HG03565 (cell line): ENCODE data around the gene CELSR1.
"Not testable (repeated sequence)": the region's sequence is repeated elsewhere in the genome, so short reads cannot be mapped to it uniquely, and the experiment has no call there.

Experiments
- ATAC-seq: cut with Tn5 transposase; IDR thresholded peaks from one replicate; pipeline ENCODE4 v1.9.1; 2021; ENCODE audit warnings: mild to moderate bottlenecking, moderate library complexity; ENCODE audit not compliant: unreplicated experiment

Gene CELSR1

DNA sequence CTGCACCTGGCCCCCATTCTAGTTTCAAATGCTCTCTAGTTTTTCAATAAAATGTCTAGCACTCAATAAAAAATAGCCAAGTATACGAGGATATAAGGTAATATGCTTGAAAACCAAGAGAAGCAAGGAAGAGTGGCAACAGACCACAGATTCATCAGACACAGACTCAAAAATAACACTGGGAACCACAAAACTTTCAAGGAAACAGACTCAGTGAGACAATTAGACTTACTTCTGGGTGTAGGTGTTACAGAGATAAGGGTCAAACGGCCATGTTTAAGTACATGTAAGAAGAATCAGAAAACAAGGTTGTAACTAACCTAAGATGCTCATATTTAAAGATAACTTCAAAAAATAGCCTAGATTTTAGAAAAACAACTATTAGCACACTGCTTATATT lies 134.9 kb downstream of the CELSR1 start:
- ATAC-seq = no peak

DNA sequence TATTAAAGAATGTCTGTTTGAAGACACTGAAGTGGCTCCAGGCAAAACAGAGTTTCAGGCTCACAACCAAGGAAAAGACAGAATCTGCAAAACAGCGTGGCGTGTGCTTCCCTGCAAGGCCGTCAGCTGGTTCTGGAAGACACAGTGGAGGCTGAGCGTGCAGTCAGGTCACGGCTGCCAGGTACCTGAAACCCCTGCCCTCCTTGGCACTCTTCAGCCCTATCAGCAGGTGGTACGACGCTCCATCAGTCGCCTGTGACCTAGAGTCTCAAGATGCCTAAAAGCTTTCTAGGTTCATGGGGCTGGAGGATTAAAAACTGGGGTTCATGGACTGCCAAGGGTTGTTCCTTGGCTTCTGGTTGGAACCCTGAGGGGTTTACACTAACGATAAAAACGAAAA lies 136.1 kb downstream of the CELSR1 start:
- no peak for ATAC-seq

DNA sequence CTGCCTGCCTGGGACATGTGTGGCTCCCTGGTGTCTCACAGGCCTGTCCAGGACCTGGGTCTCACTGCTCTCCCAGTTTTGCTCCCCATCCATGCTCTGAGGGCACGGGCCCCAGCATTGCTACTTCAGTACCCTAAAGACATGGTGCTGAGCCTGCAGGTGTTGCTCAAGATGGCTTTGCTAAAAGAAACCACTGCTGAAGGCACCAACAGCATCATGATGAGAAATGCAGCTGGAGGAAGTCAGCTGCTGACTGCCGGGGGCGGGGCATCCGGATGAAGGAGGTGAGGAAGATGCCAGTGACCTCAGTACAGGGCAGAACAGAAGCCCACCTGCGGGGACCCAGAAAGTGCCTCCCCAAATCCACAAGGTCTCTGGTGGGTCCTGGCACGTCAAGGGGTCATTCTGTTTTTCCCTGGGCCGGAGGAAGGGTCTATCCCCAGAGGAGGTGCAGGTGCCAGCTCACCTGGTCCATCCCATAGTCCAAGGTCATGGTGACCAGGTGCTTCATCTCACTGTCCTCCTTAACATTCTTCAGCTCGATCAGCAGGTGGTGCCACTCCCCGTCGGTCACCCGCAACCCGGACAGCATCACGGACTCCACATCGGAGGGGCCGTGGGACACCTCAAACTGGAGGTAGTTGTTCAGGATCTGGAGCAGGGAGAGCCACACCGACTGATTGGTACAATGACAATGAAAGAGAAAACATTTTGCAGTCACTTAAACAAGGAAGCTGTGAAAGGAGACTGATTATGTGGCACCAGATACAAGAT lies 138.0 kb downstream of the CELSR1 start:
- no peak for ATAC-seq

DNA sequence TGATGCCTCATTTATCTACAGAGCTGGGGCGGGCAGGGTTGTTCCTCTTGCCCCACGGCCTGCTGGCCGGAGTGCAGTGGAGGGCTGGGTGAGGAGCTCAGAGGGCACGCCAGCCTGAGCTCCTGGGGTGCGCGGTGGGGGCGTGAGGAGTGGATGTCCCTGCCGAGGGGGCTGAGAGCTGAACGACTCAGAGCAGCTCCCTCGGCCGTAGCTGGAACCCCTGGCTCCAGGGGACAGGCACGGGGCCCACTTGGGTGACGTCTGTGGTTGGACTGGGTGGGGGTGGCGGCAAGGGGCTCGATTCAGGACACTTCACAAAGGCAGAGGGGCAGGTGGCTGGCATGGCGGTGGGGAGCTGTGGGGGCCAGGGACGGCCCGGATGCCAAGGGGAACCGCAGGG lies 139.5 kb downstream of the CELSR1 start:
- no peak for ATAC-seq

GRCh38 chr22:46397514-46397913 lies 139.9 kb downstream of the CELSR1 start:
- no peak for ATAC-seq

GRCh38 chr22:46397049-46397448 lies 140.4 kb downstream of the CELSR1 start:
- ATAC-seq = not testable (repeated sequence)

DNA sequence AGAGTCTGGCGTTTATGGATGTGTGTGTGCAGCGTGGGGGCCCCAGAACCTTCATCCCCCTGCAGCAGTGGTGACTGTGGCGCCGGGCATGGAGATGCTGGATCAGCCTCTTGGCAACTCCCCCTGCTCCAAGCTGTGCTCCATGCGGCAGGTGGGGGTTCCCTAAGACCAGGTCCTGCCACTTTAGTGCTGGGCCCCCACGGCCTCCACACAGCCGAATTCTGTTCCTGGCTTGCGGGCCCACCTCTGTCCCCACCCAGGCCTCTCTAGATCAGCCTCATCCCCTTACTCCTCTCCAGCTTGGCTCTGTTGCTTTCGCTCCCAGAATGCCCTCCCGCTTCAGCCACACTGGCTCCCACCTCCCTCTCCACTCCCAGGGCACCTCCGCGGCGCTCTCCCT lies 142.3 kb downstream of the CELSR1 start:
- no peak for ATAC-seq

GRCh38 chr22:46394622-46395021 lies 142.8 kb downstream of the CELSR1 start:
- no peak for ATAC-seq

DNA sequence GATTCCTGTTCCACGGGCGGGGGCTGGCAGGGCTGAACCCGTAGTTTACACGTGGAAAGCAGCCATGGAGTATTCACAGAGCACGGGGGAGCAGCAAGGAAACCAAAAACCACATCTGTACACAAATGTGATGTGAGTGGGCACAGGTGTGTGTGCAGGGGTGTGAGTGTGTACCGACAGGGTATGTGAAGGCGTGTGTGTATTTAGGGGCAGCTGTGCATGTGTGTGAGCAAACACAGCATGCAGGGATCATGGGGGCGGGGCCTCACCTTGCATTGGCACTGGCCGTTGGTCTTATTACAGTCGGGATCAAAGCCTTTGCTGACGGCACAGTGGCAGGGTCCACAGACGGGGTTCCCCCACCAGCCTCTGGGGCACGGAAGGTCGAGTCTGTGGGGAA lies 143.5 kb downstream of the CELSR1 start:
- no peak for ATAC-seq

- ATAC-seq = no peak
These were observed 145.1 kb downstream of the CELSR1 start for GRCh38 chr22:46392137-46392844.

DNA sequence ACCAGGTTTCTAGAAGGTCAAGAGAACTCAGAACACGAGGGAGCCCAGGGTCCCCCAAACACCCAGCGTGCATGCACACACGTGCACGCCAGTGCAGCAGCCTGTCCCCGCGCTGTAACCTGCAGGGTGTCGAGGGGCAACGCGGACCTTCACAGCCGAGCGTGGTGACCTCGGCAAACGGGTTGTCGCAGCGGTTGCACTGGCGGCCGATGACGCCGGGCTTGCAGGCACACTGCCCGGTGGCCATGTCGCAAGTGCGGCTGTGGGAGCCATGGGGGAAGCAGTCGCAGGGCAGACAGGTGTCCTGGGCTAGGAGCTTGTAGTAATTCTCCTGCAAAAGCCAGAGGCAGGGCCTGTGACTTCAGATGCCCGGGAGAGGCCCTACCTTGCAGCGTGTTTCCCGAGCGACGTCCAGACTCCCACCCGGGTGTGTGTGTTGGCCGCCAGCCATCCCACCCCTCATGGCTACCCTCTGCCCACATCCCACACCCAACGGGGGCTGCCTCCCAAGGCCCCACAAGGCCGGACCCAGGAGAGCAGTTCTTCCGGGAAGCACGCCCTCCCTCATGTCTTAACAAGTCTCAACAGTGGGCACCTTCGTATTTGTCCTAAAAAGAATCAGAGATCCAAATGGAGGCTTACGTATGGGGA lies 145.8 kb downstream of the CELSR1 start:
- no peak for ATAC-seq

DNA sequence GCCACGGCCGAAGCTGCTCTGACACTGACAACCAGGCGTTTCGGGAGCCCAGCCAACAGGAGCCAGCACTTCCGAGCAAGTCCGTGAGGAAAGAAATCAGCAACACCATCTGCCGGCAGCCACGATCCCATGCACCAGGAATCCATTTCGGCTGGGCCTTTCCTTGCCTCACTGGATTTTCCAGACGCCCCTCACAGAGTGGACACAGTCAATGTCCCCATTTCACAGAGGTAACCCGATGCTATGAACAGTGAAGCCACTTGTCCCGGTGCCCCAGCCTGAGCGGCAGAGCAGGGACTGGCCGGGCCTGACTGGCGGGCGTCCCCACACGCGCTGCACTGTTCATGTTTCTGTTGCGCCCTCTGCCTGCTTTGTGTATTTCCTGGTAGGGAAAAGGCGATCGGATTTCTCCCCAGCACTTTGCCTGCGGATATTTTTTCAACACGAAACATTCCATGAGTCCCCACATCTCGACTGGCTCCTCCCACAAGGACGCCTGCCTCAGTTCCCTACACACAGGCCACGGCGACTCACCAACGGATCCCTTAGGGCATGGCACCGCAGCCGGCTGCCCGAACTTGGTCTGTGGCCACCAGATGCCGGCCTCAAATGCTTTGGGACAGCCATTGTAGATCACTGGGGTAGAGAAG lies 146.6 kb downstream of the CELSR1 start:
- ATAC-seq = no peak

DNA sequence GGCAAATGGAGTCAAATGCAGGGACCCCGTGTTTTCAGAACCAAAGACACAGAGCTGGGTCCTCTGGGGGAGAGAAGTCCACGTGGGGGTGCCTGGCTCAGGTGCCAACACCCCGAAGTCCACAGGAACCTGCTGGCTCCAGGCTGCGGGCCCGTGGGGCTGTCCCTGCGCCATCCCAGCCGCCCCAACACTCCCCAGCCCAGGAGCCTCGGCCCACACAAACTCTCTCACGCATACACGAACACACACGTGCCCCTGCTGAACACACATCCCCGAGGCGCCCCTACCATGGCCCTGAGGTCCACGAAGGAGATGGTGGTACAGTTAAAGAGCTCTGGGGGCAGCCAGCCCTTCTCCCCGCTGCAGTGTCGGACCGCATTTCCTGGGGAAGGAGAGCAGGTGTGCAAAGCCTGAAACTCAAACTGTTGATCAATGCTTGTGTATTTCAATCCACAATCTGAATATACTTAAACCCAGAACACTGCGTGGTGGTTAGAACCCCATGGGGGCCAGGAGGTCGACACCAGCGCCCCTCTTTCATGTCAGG lies 147.2 kb downstream of the CELSR1 start:
- ATAC-seq = no peak

- no peak for ATAC-seq
These were observed 148.3 kb downstream of the CELSR1 start for GRCh38 chr22:46389081-46389480.

DNA sequence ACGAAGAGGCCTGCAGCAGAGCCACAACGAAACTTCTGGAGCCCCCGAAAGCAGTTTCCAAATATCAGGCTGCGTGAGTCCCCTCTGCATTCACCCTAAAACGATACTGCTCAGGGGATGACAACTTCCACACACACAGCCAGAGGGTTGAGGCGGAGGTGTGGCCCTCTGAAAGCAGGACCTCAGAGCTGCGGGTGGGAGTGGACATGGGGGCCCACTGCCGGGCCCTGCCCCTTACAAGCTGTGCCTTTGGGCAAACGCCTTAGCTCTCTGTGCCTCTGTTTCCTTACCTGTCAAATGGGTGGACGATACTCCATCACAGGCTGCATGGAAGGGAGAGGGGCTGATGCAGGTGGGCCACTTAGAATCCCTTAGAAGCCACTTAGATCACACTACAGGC lies 148.8 kb downstream of the CELSR1 start:
- ATAC-seq = no peak

DNA sequence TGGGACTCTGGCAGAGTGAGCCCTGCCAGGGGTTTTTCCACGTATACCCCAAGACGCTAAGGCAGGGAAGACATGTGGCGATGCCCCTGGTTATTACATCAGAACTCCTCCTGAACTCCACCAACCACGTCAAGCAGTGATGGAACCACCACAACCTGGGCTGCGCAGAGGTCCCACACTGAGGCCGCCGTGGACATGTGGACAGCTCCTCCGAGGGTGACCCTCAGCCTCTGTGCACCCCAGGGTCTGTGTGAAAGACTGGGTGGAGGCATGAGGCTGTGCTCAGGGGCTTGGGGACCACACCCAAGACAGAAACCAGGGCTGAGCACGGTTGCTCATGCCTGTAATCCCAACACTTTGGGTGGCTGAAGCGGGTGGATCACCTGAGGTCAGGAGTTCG lies 149.7 kb downstream of the CELSR1 start:
- ATAC-seq = no peak

GRCh38 chr22:46386312-46386711 lies 151.1 kb downstream of the CELSR1 start:
- no peak for ATAC-seq

DNA sequence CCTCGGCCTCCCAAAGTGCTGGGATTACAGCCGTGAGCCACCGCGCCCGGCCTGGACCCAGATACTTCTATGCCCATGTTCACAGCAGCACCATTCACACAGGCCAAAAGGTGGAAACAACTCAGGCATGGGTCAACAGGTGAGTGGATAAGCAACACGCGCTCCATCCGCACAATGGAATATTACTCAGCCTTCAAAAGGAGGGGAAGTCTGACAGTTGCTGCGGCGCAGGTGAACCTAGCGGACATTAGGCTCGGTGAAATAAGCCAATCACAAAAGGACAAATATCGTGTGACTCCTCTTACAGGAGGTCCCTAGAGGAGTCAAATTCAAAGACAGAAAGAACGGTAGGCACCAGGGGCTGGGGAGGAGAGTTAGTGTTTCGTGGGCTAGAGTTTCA lies 154.9 kb downstream of the CELSR1 start:
- ATAC-seq = no peak

DNA sequence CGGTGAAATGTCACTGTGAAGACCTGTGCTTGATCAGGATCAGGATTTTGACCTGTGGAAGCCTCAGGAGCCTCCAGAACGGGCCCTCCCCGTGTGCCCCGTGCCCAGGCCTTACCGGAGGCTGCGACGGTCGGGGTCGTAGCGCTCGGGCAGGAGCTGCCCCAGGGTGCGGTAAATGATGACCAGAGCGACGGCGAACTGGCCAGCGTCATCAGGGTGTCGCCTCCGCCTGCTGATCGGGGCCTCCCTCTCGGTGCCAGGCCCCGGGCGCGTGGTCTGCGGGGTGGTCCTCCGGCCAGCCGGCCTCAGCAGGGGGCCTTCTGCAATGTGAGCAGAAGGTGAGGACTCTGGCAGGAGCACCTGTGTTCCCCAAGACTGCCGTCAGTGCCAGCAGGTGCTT lies 155.7 kb downstream of the CELSR1 start:
- no peak for ATAC-seq

- ATAC-seq = no peak
These were observed 156.3 kb downstream of the CELSR1 start for GRCh38 chr22:46381142-46381541.

DNA sequence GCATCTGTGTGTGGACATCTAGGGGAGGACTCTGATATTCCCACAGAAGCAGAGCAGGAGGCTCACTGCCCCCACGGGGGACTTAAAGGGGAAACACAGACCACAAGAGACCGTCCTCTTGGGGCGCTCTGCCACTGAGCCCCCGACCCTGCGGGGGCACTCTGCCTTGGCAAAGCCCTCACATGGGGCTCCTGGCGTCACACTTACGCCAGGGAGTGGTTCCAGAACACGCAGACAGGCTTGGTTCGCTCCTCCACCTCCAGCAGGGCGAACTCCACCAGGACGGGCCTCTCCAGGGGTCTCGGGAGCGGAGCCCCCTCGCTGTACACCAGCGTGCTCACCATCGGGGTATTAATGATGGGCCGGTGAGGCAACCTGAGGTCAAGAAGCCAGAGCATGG lies 156.8 kb downstream of the CELSR1 start:
- ATAC-seq = no peak
